Breast epithelium (tissue), 3 donors: ENCODE results near the gene MT1B.

ENCODE experiments used
- POLR2A ChIP-seq: fragments of 450-650 bp; IDR thresholded peaks from one replicate; pipeline ENCODE4 v1.6.1; 2016; ENCODE audit warnings: antibody characterized with exemption, mild to moderate bottlenecking, moderate library complexity
- TF ChIP-seq, protein P1 (sequence below), 3 donors: fragments of 450-650 bp; IDR thresholded peaks; one replicate each; pipeline ENCODE4 v1.5.1; 2016 to 2017; ENCODE audit warnings: antibody characterized with exemption in 3 of 3, mild to moderate bottlenecking in 3 of 3, moderate library complexity in 3 of 3

DNA sequence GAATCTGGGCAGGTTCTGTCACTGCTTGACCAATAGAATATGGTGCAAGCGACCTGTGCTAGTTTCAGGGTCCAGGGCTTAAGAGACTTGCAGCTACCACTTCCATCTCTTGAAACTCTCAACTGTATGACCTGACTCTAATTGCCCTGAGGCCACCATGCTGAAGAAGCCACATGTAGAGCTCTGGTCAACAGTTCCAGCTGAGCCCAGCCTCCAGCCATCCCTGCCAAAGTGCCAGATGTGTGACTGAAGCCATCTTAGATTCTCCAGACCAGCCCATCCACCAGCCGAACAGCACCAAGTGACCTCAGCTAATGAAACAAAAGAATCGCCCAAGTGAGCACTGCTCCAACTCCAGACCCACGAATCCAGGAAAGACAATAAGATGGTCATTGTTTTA, 46.7 kb upstream of the MT1B start:
- TF ChIP-seq POLR2A = no peak
- TF ChIP-seq, protein P1, sequence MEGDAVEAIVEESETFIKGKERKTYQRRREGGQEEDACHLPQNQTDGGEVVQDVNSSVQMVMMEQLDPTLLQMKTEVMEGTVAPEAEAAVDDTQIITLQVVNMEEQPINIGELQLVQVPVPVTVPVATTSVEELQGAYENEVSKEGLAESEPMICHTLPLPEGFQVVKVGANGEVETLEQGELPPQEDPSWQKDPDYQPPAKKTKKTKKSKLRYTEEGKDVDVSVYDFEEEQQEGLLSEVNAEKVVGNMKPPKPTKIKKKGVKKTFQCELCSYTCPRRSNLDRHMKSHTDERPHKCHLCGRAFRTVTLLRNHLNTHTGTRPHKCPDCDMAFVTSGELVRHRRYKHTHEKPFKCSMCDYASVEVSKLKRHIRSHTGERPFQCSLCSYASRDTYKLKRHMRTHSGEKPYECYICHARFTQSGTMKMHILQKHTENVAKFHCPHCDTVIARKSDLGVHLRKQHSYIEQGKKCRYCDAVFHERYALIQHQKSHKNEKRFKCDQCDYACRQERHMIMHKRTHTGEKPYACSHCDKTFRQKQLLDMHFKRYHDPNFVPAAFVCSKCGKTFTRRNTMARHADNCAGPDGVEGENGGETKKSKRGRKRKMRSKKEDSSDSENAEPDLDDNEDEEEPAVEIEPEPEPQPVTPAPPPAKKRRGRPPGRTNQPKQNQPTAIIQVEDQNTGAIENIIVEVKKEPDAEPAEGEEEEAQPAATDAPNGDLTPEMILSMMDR (IDR thresholded peaks at IDR 0.05) = no peak
